Peyer's patch (tissue), 4 donors: ENCODE results near the gene IGFBPL1.

Experiments
- POLR2A ChIP-seq, 2 donors: fragments of 450-650 bp; IDR thresholded peaks; one replicate each; pipeline ENCODE4 v1.5.1; 2017; ENCODE audit warnings: antibody characterized with exemption in 2 of 2, mild to moderate bottlenecking in 2 of 2, moderate library complexity in 2 of 2
- TF ChIP-seq, protein P1 (sequence below), 6 experiments: fragments of 450-650 bp in 4 of 6; fragments of 200-600 bp in 2 of 6; sonication (generic) in 1 of 6; IDR thresholded peaks; one replicate each; pipeline ENCODE4 v1.5.1; 2017 to 2019; ENCODE audit warnings: antibody characterized with exemption in 6 of 6, mild to moderate bottlenecking in 3 of 6, moderate library complexity in 1 of 6

GRCh38 chr9:38387066-38387465 lies 37.2 kb downstream of the IGFBPL1 start:
- TF ChIP-seq, protein P1, sequence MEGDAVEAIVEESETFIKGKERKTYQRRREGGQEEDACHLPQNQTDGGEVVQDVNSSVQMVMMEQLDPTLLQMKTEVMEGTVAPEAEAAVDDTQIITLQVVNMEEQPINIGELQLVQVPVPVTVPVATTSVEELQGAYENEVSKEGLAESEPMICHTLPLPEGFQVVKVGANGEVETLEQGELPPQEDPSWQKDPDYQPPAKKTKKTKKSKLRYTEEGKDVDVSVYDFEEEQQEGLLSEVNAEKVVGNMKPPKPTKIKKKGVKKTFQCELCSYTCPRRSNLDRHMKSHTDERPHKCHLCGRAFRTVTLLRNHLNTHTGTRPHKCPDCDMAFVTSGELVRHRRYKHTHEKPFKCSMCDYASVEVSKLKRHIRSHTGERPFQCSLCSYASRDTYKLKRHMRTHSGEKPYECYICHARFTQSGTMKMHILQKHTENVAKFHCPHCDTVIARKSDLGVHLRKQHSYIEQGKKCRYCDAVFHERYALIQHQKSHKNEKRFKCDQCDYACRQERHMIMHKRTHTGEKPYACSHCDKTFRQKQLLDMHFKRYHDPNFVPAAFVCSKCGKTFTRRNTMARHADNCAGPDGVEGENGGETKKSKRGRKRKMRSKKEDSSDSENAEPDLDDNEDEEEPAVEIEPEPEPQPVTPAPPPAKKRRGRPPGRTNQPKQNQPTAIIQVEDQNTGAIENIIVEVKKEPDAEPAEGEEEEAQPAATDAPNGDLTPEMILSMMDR (IDR thresholded peaks at IDR 0.05) = no peak
- TF ChIP-seq POLR2A (IDR thresholded peaks at IDR 0.05) = no peak
